K562 (cell line): ENCODE results near the gene NFE2. TPM values are rescaled to one million over a fixed set of nuclear protein-coding genes. Genes with fewer than 3 reads are reported as not detected.

Experiments
- CTBP1 ChIP-seq: fragments of 450-650 bp; IDR thresholded peaks from 2 replicates; pipeline ENCODE4 v1.6.1; 2016; ENCODE audit warnings: borderline replicate concordance
- DDX20 ChIP-seq: fragments of 450-650 bp; IDR thresholded peaks from 2 replicates; pipeline ENCODE4 v1.6.1; 2016; ENCODE audit warnings: missing genetic modification characterization, low read depth, mild to moderate bottlenecking, missing compliant biosample characterization, moderate library complexity
- FOXK1 ChIP-seq: sonication (generic); formaldehyde crosslinking; IDR thresholded peaks from 2 replicates; pipeline ENCODE4 v1.8.0; 2022; ENCODE audit warnings: missing genetic modification reagents, mild to moderate bottlenecking, borderline replicate concordance
- GATA2 ChIP-seq: sonication (generic); formaldehyde crosslinking; IDR thresholded peaks from 2 replicates; pipeline ENCODE4 v1.4.0; 2020; ENCODE audit warnings: mild to moderate bottlenecking, missing genetic modification reagents
- GTF2F1 ChIP-seq: IDR thresholded peaks from 2 replicates; pipeline ENCODE4 v1.6.1; 2011; ENCODE audit warnings: low read depth, low read length, improper control_type of control experiment
- KDM5B ChIP-seq: fragments of 200-600 bp; sonication (generic); IDR thresholded peaks from 2 replicates; pipeline ENCODE4 v1.6.1; 2012; ENCODE audit warnings: low read depth, mild to moderate bottlenecking, moderate library complexity, low read length, control low read depth, inconsistent platforms; ENCODE audit not compliant: insufficient replicate concordance
- KHSRP ChIP-seq: fragments of 450-650 bp; IDR thresholded peaks from 2 replicates; pipeline ENCODE4 v1.6.1; 2017
- KLF6 ChIP-seq: fragments of 250-450 bp; sonication (Bioruptor Pico); IDR thresholded peaks from 2 replicates; pipeline ENCODE4 v1.4.0; 2020; ENCODE audit warnings: mild to moderate bottlenecking, moderate library complexity, borderline replicate concordance
- MAFG ChIP-seq: fragments of 450-650 bp; conservative IDR thresholded peaks from 2 replicates; pipeline ENCODE4 v1.6.1; 2016; ENCODE audit warnings: missing genetic modification characterization, missing compliant biosample characterization
- MAFK ChIP-seq: IDR thresholded peaks from 2 replicates; pipeline ENCODE4 v1.6.1; 2011; ENCODE audit warnings: low read length, improper control_type of control experiment
- NR1H2 ChIP-seq: sonication (generic); formaldehyde crosslinking; IDR thresholded peaks from 2 replicates; pipeline ENCODE4 v1.4.0; 2020; ENCODE audit warnings: mild to moderate bottlenecking, missing genetic modification reagents
- NRF1 ChIP-seq, 2 experiments: fragments of 450-650 bp; IDR thresholded peaks in 1 of 2; conservative IDR thresholded peaks in 1 of 2; 2 replicates each; pipeline ENCODE4 v1.6.1; 2014; ENCODE audit warnings: mild to moderate bottlenecking in 2 of 2
- NUFIP1 ChIP-seq: fragments of 450-650 bp; IDR thresholded peaks from 2 replicates; pipeline ENCODE4 v1.6.1; 2018; ENCODE audit not compliant: partially characterized antibody
- PHF20 ChIP-seq: fragments of 450-650 bp; IDR thresholded peaks from 2 replicates; pipeline ENCODE4 v1.6.1; 2018; ENCODE audit not compliant: partially characterized antibody
- SMAD1 ChIP-seq: fragments of 150-350 bp; IDR thresholded peaks from 2 replicates; pipeline ENCODE4 v1.6.1; 2014; ENCODE audit warnings: low read length, low read depth; ENCODE audit not compliant: partially characterized antibody
- SMAD4 ChIP-seq: fragments of 250-450 bp; sonication (Bioruptor Pico); conservative IDR thresholded peaks from 2 replicates; pipeline ENCODE4 v1.8.0; 2021; ENCODE audit warnings: inconsistent platforms, mild to moderate bottlenecking, moderate library complexity
- SMARCA4 ChIP-seq: fragments of 450-650 bp; IDR thresholded peaks from 2 replicates; pipeline ENCODE4 v1.6.1; 2016
- ZNF253 ChIP-seq: fragments of 250-450 bp; sonication (Bioruptor Pico); conservative IDR thresholded peaks from 2 replicates; pipeline ENCODE4 v1.6.1; 2021; ENCODE audit warnings: mild to moderate bottlenecking
- polyA plus RNA-seq, 8 experiments: library from polyadenylated mRNA; depleted of rRNA in 4 of 8; stranded (reverse) in 5 of 8; unstranded in 3 of 8; fragments of >200 nt; fragmentation: Nextera tagmentation in 2 of 8; fragmentation: Illumina TruSeq in 1 of 8; extraction: Ambion mirVana in 2 of 8; extraction: Trizol in 1 of 8; gene quantifications; 2 replicates each; pipeline versions ENCODE4 v1.2.1 to v1.2.3, GENCODE V29; 2011 to 2014; ENCODE audit warnings: inconsistent platforms in 1 of 8, missing spikeins in 1 of 8
- total RNA-seq, 7 experiments: library from RNA; depleted of rRNA in 6 of 7; stranded (reverse); fragments of >200 nt in 6 of 7; fragmentation: Illumina TruSeq in 2 of 7; extraction: Trizol in 2 of 7; gene quantifications; 2 replicates each; pipeline versions ENCODE4 v1.2.1 to v1.2.3, GENCODE V29; 2011 to 2021; ENCODE audit warnings: low replicate concordance in 1 of 7
- TF ChIP-seq, protein P1 (sequence below): sonication (generic); formaldehyde crosslinking; IDR thresholded peaks from 2 replicates; pipeline ENCODE4 v1.8.1; 2023; ENCODE audit warnings: mild to moderate bottlenecking, missing genetic modification reagents
- TF ChIP-seq, protein P2 (sequence below): sonication (generic); formaldehyde crosslinking; IDR thresholded peaks from 2 replicates; pipeline ENCODE4 v1.8.1; 2023; ENCODE audit warnings: mild to moderate bottlenecking, missing genetic modification reagents
- TF ChIP-seq, protein P3 (sequence below), 3 experiments: IDR thresholded peaks in 2 of 3; conservative IDR thresholded peaks in 1 of 3; 2 replicates each; pipeline ENCODE4 v1.5.1; 2011 to 2012; ENCODE audit warnings: low read length in 3 of 3, mild to moderate bottlenecking in 3 of 3, control low read depth in 2 of 3, improper control_type of control experiment in 1 of 3, inconsistent platforms in 1 of 3, low read depth in 1 of 3, mixed read lengths in 1 of 3, moderate library complexity in 1 of 3; ENCODE audit not compliant: insufficient read depth in 2 of 3
- TF ChIP-seq, protein P4 (sequence below): sonication (generic); formaldehyde crosslinking; IDR thresholded peaks from 2 replicates; pipeline ENCODE4 v1.8.0; 2022; ENCODE audit warnings: mild to moderate bottlenecking, missing genetic modification reagents

Gene NFE2
- total and polyA plus RNA-seq, 9 of the 15 experiments (the other 6 are each of a cell fraction or from before 2014, with no cell fraction given), result 12.3 to 282 (median 208) TPM

DNA sequence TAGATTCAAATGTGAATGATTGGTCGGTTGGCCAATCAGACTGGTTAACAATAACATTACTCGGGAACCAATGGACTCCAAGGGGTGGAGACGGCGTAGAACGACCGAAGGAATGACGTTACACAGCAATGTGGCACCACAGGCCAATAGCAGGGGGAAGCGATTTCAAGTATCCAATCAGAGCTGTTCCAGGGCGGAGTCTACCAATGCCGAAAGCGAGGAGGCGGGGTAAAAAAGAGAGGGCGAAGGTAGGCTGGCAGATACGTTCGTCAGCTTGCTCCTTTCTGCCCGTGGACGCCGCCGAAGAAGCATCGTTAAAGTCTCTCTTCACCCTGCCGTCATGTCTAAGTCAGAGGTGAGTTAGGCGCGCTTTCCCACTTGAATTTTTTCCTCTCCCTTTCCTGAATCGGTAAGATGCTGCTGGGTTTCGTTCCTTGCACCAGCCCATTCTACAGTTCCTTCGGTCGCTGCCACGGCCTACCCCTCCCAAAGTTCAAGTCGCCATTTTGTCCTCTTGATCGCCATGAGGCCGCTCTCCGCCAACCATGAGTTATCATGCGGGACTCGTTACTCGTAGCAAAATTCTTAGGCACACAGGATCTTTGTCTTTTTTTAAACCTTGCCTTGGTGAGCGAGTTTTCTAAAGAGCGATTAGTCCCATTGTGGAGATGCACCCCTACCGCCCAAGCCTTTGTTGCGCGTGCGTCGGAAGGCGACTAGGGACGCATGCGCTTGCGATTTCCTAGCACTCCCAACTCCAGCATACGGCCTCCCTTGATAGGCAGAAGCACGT, 20.2 kb downstream of the NFE2 start, which contains the start of gene HNRNPA1 (continued):
- TF ChIP-seq GATA2 (CRISPR knock-in tag) (no peak), MAFG (tag) (no peak), NRF1 (conservative IDR thresholded peaks at IDR 0.05 in 1 of 2, IDR thresholded peaks at IDR 0.05 in 1 of 2) (peak; percentile 96 to 97), GTF2F1 (peak; percentile 94), KHSRP (peak; percentile 46; the same call in 1 of the 2 replicates), ZNF253 (CRISPR knock-in tag) (no peak), MAFK (no peak), PHF20 (no peak), NUFIP1 (no peak), DDX20 (no peak), FOXK1 (peak; percentile 69; the same call in 1 of the 2 replicates), CTBP1 (peak; percentile 46), KDM5B (peak; percentile 89), SMAD4 (CRISPR knock-in tag) (peak; percentile 34; the same call in 1 of the 2 replicates), NR1H2 (CRISPR knock-in tag) (peak; percentile 88; the same call in 1 of the 2 replicates), KLF6 (CRISPR knock-in tag) (0 out of 2 replicates have a peak, but pooled peaks have one; percentile 80), SMARCA4 (no peak), SMAD1 (peak; percentile 98)
- TF ChIP-seq, protein P1, sequence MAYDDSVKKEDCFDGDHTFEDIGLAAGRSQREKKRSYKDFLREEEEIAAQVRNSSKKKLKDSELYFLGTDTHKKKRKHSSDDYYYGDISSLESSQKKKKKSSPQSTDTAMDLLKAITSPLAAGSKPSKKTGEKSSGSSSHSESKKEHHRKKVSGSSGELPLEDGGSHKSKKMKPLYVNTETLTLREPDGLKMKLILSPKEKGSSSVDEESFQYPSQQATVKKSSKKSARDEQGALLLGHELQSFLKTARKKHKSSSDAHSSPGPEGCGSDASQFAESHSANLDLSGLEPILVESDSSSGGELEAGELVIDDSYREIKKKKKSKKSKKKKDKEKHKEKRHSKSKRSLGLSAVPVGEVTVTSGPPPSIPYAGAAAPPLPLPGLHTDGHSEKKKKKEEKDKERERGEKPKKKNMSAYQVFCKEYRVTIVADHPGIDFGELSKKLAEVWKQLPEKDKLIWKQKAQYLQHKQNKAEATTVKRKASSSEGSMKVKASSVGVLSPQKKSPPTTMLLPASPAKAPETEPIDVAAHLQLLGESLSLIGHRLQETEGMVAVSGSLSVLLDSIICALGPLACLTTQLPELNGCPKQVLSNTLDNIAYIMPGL, result peak; percentile 93
- TF ChIP-seq, protein P2, sequence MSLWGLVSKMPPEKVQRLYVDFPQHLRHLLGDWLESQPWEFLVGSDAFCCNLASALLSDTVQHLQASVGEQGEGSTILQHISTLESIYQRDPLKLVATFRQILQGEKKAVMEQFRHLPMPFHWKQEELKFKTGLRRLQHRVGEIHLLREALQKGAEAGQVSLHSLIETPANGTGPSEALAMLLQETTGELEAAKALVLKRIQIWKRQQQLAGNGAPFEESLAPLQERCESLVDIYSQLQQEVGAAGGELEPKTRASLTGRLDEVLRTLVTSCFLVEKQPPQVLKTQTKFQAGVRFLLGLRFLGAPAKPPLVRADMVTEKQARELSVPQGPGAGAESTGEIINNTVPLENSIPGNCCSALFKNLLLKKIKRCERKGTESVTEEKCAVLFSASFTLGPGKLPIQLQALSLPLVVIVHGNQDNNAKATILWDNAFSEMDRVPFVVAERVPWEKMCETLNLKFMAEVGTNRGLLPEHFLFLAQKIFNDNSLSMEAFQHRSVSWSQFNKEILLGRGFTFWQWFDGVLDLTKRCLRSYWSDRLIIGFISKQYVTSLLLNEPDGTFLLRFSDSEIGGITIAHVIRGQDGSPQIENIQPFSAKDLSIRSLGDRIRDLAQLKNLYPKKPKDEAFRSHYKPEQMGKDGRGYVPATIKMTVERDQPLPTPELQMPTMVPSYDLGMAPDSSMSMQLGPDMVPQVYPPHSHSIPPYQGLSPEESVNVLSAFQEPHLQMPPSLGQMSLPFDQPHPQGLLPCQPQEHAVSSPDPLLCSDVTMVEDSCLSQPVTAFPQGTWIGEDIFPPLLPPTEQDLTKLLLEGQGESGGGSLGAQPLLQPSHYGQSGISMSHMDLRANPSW (CRISPR knock-in tag), result peak; percentile 81; the same call in 1 of the 2 replicates
- TF ChIP-seq, protein P3, sequence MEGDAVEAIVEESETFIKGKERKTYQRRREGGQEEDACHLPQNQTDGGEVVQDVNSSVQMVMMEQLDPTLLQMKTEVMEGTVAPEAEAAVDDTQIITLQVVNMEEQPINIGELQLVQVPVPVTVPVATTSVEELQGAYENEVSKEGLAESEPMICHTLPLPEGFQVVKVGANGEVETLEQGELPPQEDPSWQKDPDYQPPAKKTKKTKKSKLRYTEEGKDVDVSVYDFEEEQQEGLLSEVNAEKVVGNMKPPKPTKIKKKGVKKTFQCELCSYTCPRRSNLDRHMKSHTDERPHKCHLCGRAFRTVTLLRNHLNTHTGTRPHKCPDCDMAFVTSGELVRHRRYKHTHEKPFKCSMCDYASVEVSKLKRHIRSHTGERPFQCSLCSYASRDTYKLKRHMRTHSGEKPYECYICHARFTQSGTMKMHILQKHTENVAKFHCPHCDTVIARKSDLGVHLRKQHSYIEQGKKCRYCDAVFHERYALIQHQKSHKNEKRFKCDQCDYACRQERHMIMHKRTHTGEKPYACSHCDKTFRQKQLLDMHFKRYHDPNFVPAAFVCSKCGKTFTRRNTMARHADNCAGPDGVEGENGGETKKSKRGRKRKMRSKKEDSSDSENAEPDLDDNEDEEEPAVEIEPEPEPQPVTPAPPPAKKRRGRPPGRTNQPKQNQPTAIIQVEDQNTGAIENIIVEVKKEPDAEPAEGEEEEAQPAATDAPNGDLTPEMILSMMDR (IDR thresholded peaks at IDR 0.05 in 2 of 3, conservative IDR thresholded peaks at IDR 0.05 in 1 of 3; ENCODE audit: insufficient read depth in 2 of 3, low read depth in 1 of 3, low read length in 3 of 3), result no peak
- TF ChIP-seq, protein P4, sequence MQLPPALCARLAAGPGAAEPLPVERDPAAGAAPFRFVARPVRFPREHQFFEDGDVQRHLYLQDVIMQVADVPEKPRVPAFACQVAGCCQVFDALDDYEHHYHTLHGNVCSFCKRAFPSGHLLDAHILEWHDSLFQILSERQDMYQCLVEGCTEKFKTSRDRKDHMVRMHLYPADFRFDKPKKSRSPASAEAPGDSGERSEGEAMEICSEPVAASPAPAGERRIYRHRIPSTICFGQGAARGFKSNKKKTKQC (CRISPR knock-in tag), result peak; percentile 69; the same call in 1 of the 2 replicates
